H9 (cell line): ENCODE measurements around the gene MRPL17. TPM values are rescaled to one million over a fixed set of nuclear protein-coding genes. Genes with fewer than 3 reads are reported as not detected.

Source experiments
- DNase-seq: peaks from one replicate; pipeline ENCODE4 v3.0.0-alpha.2; 2017
- H2AFZ ChIP-seq: one replicate; pipeline ENCODE4 v1.6.1; 2013; ENCODE audit warnings: mild to moderate bottlenecking, low read length, control low read depth, moderate library complexity
- H2AK5ac ChIP-seq: 2 replicates; pipeline ENCODE4 v1.6.1; 2013; ENCODE audit warnings: low read length, control low read depth, mixed read lengths; ENCODE audit not compliant: insufficient read length
- H2BK120ac ChIP-seq: one replicate; pipeline ENCODE4 v1.6.1; 2013; ENCODE audit warnings: low read depth, mild to moderate bottlenecking, low read length, control low read depth, inconsistent platforms; ENCODE audit not compliant: poor library complexity, severe bottlenecking
- H2BK12ac ChIP-seq: 2 replicates; pipeline ENCODE4 v1.6.1; 2013; ENCODE audit warnings: low read length, control low read depth, mixed read lengths, low read depth; ENCODE audit not compliant: insufficient read length
- H2BK15ac ChIP-seq: 2 replicates; pipeline ENCODE4 v1.6.1; 2013; ENCODE audit warnings: low read depth, low read length, control low read depth
- H2BK20ac ChIP-seq: one replicate; pipeline ENCODE4 v1.6.1; 2013; ENCODE audit warnings: low read depth, mild to moderate bottlenecking, low read length, control low read depth, inconsistent platforms; ENCODE audit not compliant: poor library complexity, severe bottlenecking
- H2BK5ac ChIP-seq: 2 replicates; pipeline ENCODE4 v1.6.1; 2013; ENCODE audit warnings: low read length, control low read depth, mixed read lengths; ENCODE audit not compliant: insufficient read length
- H3K14ac ChIP-seq: 2 replicates; pipeline ENCODE4 v1.6.1; 2013; ENCODE audit warnings: low read length, control low read depth; ENCODE audit not compliant: insufficient read depth
- H3K18ac ChIP-seq: 2 replicates; pipeline ENCODE4 v1.6.1; 2013; ENCODE audit warnings: low read depth, mild to moderate bottlenecking, mixed read lengths, low read length, control low read depth; ENCODE audit not compliant: insufficient read length
- H3K23ac ChIP-seq: 2 replicates; pipeline ENCODE4 v1.6.1; 2013; ENCODE audit warnings: low read length, control low read depth, mixed read lengths, low read depth; ENCODE audit not compliant: insufficient read length
- H3K23me2 ChIP-seq: 2 replicates; pipeline ENCODE4 v1.6.1; 2013; ENCODE audit warnings: low read depth, mild to moderate bottlenecking, mixed read lengths, low read length, control low read depth; ENCODE audit not compliant: insufficient read length, poor library complexity, severe bottlenecking
- H3K27ac ChIP-seq: 2 replicates; pipeline ENCODE4 v1.5.1; 2013; ENCODE audit warnings: low read length, control low read depth, mixed read lengths, low read depth; ENCODE audit not compliant: insufficient read length
- H3K27me3 ChIP-seq: 2 replicates; pipeline ENCODE4 v1.6.1; 2013; ENCODE audit warnings: low read length, control low read depth, inconsistent platforms; ENCODE audit not compliant: insufficient read depth
- H3K4ac ChIP-seq: 2 replicates; pipeline ENCODE4 v1.6.1; 2013; ENCODE audit warnings: low read depth, mild to moderate bottlenecking, control low read depth, inconsistent platforms, low read length, moderate library complexity
- H3K4me1 ChIP-seq: 2 replicates; pipeline ENCODE4 v1.6.1; 2013; ENCODE audit warnings: low read length, control low read depth, inconsistent platforms; ENCODE audit not compliant: insufficient read depth
- H3K4me2 ChIP-seq: 2 replicates; pipeline ENCODE4 v1.6.1; 2013; ENCODE audit warnings: low read length, control low read depth, mixed read lengths; ENCODE audit not compliant: insufficient read length, insufficient read depth
- H3K56ac ChIP-seq: 2 replicates; pipeline ENCODE4 v1.6.1; 2013; ENCODE audit warnings: low read depth, mild to moderate bottlenecking, mixed read lengths, low read length, control low read depth; ENCODE audit not compliant: insufficient read length
- H3K79me1 ChIP-seq: 2 replicates; pipeline ENCODE4 v1.6.1; 2013; ENCODE audit warnings: low read depth, mild to moderate bottlenecking, moderate library complexity, low read length, control low read depth, inconsistent platforms; ENCODE audit not compliant: insufficient read depth, poor library complexity, severe bottlenecking
- H3K79me2 ChIP-seq: 2 replicates; pipeline ENCODE4 v1.6.1; 2013; ENCODE audit warnings: low read length, control low read depth, inconsistent platforms; ENCODE audit not compliant: insufficient read depth
- H3K9ac ChIP-seq: 2 replicates; pipeline ENCODE4 v1.6.1; 2013; ENCODE audit warnings: low read length, control low read depth, mixed read lengths; ENCODE audit not compliant: insufficient read length; ENCODE audit errors: extremely low read depth
- H3K9me3 ChIP-seq: one replicate; pipeline ENCODE4 v1.6.1; 2013; ENCODE audit warnings: low read depth, low read length, inconsistent platforms; ENCODE audit not compliant: control insufficient read depth
- H3T11ph ChIP-seq: one replicate; pipeline ENCODE4 v1.6.1; 2013; ENCODE audit warnings: mild to moderate bottlenecking, low read length, control low read depth, inconsistent platforms
- H4K20me1 ChIP-seq: one replicate; pipeline ENCODE4 v1.6.1; 2013; ENCODE audit not compliant: control insufficient read depth, insufficient read length, insufficient read depth
- H4K5ac ChIP-seq: 2 replicates; pipeline ENCODE4 v1.6.1; 2013; ENCODE audit warnings: low read depth, mild to moderate bottlenecking, mixed read lengths, low read length, control low read depth; ENCODE audit not compliant: insufficient read length
- H4K8ac ChIP-seq: replicated peaks from 2 replicates; pipeline ENCODE4 v1.6.1; 2013; ENCODE audit warnings: low read length, control low read depth, mixed read lengths, low read depth; ENCODE audit not compliant: insufficient read length
- H4K91ac ChIP-seq: 2 replicates; pipeline ENCODE4 v1.6.1; 2013; ENCODE audit warnings: low read depth, mild to moderate bottlenecking, moderate library complexity, mixed read lengths, low read length, control low read depth; ENCODE audit not compliant: insufficient read length
- H3K27ac Mint-ChIP-seq, 3 experiments: 2 replicates in 2 of 3; 3 replicates in 1 of 3; pipeline ENCODE4 v1.8.0; 2020 to 2021; ENCODE audit warnings: mixed read lengths in 3 of 3, mild to moderate bottlenecking in 1 of 3, moderate library complexity in 1 of 3
- H3K27me3 Mint-ChIP-seq: 2 replicates; pipeline ENCODE4 v1.8.0; 2021; ENCODE audit warnings: low read depth, mild to moderate bottlenecking, moderate library complexity, mixed read lengths
- H3K36me3 Mint-ChIP-seq, 3 experiments: 2 replicates in 2 of 3; 3 replicates in 1 of 3; pipeline ENCODE4 v1.8.0; 2020 to 2021; ENCODE audit warnings: low read depth in 3 of 3, mixed read lengths in 3 of 3; ENCODE audit not compliant: insufficient read depth in 1 of 3
- H3K4me1 Mint-ChIP-seq, 2 experiments: 2 replicates each; pipeline ENCODE4 v1.8.0; 2020; ENCODE audit warnings: mixed read lengths in 2 of 2
- H3K4me3 Mint-ChIP-seq, 2 experiments: 2 replicates in 1 of 2; 3 replicates in 1 of 2; pipeline ENCODE4 v1.8.0; 2020 to 2021; ENCODE audit warnings: mild to moderate bottlenecking in 2 of 2, mixed read lengths in 2 of 2, moderate library complexity in 1 of 2
- H3K9me3 Mint-ChIP-seq, 2 experiments: 2 replicates in 1 of 2; 3 replicates in 1 of 2; pipeline ENCODE4 v1.8.0; 2020; ENCODE audit warnings: mild to moderate bottlenecking in 2 of 2, mixed read lengths in 2 of 2, moderate library complexity in 1 of 2
- WGBS: extraction: QIAGEN DNeasy Blood & Tissue Kit; methylation state at CpG from one replicate; pipeline ENCODE4 v1.1.7; 2013; ENCODE audit warnings: missing lambda C conversion rate, low lambda C conversion rate, mixed read lengths; ENCODE audit not compliant: insufficient read length; ENCODE audit errors: extremely low coverage; 5-methylcytosine and 5-hydroxymethylcytosine counted together
- total RNA-seq: library from RNA; stranded (reverse); gene quantifications from 2 replicates; pipeline ENCODE4 v1.2.1, GENCODE V29; 2021
- TF ChIP-seq, protein P1 (sequence below): fragments of 200-600 bp; sonication (generic); conservative IDR thresholded peaks from 3 replicates; pipeline ENCODE4 v1.8.0; 2021; ENCODE audit warnings: antibody characterized with exemption, mild to moderate bottlenecking

The MRPL17 gene
- total RNA-seq, 1 experiment from 2014 or later = 75.5 TPM

DNA sequence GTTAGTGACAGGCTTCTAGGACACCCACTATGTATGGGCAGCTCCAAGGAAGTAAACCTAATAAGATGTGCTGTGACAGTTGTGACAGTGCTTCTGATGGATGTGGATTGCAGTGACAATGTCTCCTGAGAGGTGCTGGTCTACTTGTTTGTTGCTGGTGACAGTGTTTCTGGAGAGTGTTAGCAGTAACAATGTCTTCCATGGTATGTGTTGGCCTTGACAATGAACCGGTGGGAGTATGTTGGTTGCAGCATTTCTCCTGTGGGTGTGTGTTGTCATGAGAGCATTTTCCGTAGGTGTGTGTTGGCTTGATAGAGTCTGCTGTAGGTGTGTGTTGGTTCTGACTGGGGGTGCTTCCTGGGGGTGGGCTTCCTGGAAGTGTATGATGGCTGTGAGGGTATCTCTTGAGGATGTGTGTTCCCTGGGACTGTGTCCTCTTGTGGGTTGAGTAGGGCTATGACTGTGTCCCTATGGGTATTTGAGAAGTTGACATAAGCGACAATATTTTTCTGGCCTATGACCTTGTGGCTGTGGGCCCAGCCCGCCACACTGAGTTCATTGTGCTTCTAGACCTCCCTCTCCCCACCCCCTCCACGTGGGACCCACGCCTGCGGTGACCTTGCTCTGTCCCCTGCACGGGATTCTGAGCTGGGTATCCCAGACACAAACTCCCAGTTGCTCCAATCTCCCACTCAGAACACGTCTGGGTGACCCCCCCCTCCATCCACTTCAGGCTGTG, 28.7 kb downstream of the MRPL17 start:
- no peak overlapping the region for H2AFZ ChIP-seq

More for the DNA sequence above, 28.7 kb downstream of the MRPL17 start:
- H2AK5ac ChIP-seq = no peak overlapping the region
- H4K20me1 ChIP-seq = no peaks in the 10 kb centered on the region
- Mint-ChIP-seq H3K27ac (no peak overlapping the region), H3K4me1 (peaks cover 10 to 11% of the 10 kb centered on the region in 2 experiments), H3K4me3 (no peak overlapping the region), H3K9me3 (no peaks in the 10 kb centered on the region), H3K36me3 (no peaks in the 10 kb centered on the region), H3K27me3 (peaks cover 21% of the 10 kb centered on the region)
- no peak overlapping the region for H3K56ac ChIP-seq
- no CpG with 5 or more reads among the region's 9 CpGs for WGBS
- H3K79me1 ChIP-seq = no peaks in the 10 kb centered on the region
- no peak overlapping the region for H2BK15ac ChIP-seq
- no peak overlapping the region for H2BK20ac ChIP-seq
- no peak overlapping the region for H3T11ph ChIP-seq
- H3K4me2 ChIP-seq = peak overlapping the region; percentile 57
- no peak overlapping the region for H3K23ac ChIP-seq
- no peak overlapping the region for H3K9ac ChIP-seq
- H3K4ac ChIP-seq = no peak overlapping the region
- H3K14ac ChIP-seq = no peak overlapping the region
- no peak overlapping the region for H4K91ac ChIP-seq
- H4K5ac ChIP-seq = no peak overlapping the region
- DNase-seq = no peak
- no peaks in the 10 kb centered on the region for H3K9me3 ChIP-seq
- no peak overlapping the region for H2BK120ac ChIP-seq
- H2BK5ac ChIP-seq = no peak overlapping the region
- H3K79me2 ChIP-seq = no peaks in the 10 kb centered on the region
- H3K27me3 ChIP-seq = peaks cover 23% of the 10 kb centered on the region; the same call in 1 of the 2 replicates
- no peak overlapping the region for H4K8ac ChIP-seq
- no peak overlapping the region for H3K27ac ChIP-seq
- TF ChIP-seq, protein P1, sequence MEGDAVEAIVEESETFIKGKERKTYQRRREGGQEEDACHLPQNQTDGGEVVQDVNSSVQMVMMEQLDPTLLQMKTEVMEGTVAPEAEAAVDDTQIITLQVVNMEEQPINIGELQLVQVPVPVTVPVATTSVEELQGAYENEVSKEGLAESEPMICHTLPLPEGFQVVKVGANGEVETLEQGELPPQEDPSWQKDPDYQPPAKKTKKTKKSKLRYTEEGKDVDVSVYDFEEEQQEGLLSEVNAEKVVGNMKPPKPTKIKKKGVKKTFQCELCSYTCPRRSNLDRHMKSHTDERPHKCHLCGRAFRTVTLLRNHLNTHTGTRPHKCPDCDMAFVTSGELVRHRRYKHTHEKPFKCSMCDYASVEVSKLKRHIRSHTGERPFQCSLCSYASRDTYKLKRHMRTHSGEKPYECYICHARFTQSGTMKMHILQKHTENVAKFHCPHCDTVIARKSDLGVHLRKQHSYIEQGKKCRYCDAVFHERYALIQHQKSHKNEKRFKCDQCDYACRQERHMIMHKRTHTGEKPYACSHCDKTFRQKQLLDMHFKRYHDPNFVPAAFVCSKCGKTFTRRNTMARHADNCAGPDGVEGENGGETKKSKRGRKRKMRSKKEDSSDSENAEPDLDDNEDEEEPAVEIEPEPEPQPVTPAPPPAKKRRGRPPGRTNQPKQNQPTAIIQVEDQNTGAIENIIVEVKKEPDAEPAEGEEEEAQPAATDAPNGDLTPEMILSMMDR = no peak
- peaks cover 1% of the 10 kb centered on the region; the same call in 1 of the 2 replicates for H3K4me1 ChIP-seq
- H2BK12ac ChIP-seq = no peak overlapping the region
- no peak overlapping the region for H3K18ac ChIP-seq
- peaks cover 7% of the 10 kb centered on the region for H3K23me2 ChIP-seq
